ENCODE data around the gene AARS1.
A peak's percentile ranks its signal among the peaks of the same experiment; 100 is the strongest.
"Not testable (repeated sequence)": the region's sequence is repeated elsewhere in the genome, so short reads cannot be mapped to it uniquely, and the experiment has no call there.

The AARS1 gene

DNA sequence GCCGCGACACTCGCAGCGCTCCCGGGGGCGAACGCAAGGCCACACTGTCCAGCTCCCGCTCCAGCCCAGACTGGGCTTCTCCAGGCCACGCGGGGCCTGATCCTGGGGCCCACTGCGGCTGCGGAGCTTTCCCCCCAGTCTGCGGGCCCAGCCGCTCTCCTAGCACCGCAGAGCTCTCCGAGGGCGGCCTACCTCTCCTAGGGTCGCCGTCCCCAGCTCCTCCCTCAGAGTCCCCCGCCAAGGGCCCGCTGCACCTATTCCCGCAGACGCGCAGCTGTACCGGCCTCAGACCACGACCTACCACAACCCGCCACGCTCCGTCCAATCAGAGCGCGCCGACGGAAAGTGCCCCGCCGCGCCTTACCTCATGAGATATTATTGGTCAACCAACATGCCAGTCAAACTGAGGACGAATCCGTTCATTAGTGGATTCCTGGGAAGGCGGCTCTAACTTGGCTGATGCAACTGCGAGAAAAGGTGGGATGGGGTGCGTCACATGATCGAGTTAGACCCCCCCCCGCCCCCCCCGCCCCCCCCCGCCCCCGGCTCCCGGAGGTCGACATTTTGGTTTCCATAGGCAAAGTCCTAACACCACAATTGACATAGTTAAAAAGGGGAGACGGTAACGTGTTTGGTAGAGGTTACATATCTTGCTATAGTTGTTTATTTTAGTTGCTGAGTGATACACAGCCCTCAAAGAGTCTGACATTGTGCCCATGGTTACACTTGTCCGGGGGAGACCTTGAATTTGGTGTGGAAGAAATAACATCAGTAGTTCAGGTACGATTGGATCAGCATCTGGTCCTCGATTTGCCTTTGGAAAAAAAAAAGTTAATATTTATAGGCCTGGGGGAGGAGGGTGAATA is at the start of gene AARS1:
Gene AARS1 (minus strand): TSS at position 278 of the 866 bp plus-strand sequence. CDS start 6,743 bp downstream, outside the sequence.
- no peaks in the 10 kb centered on the region for H3K36me3 ChIP-seq (ENCODE audit: control insufficient read depth, insufficient read depth, low read length)
- H3K27ac ChIP-seq (ENCODE audit: low read depth, low read length), result peak within 1 kb of the TSS; percentile 97
- H3K9ac ChIP-seq (ENCODE audit: low read length), result peak within 1 kb of the TSS; percentile 92
- H3K4me3 ChIP-seq (ENCODE audit: low read length), result peak within 1 kb of the TSS; percentile 89
- H3K4me1 ChIP-seq (ENCODE audit: control insufficient read depth, insufficient read depth, low read length), result no peaks in the 10 kb centered on the region
- no peaks in the 10 kb centered on the region for H3K27me3 ChIP-seq (ENCODE audit: control insufficient read depth, insufficient read depth, low read length)

DNA sequence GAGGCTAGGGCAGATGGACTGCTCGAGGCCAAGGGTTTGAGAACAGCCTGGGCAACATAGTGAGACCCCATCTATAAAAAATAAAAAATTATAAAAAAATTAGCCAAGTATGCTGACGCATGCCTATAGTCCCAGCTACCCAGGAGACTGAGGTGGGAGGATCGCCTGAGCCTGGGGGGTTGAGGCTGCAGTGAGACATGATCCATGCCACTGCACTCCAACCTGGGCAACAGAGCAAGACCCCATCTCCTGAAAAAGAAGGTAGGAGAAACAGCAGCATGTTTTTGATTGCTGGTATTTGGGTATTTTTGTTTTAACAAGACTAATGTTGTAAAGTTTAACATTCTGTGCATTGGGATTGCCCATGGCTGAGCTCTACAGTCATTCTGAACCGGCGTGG is 48.5 kb upstream of the AARS1 start:
- Histone ChIP-seq H3K4me1 (ENCODE audit: control insufficient read depth, insufficient read depth, low read length) (no peaks in the 10 kb centered on the region), H3K36me3 (ENCODE audit: control insufficient read depth, insufficient read depth, low read length) (peaks cover 8% of the 10 kb centered on the region), H3K27me3 (ENCODE audit: control insufficient read depth, insufficient read depth, low read length) (no peaks in the 10 kb centered on the region), H3K9ac (ENCODE audit: low read length) (no peak overlapping the region), H3K4me3 (ENCODE audit: low read length) (no peak overlapping the region), H3K27ac (ENCODE audit: low read depth, low read length) (no peak overlapping the region)

GRCh38 chr16:70332728-70333127 is 43.4 kb upstream of the AARS1 start:
- H3K4me3 ChIP-seq (ENCODE audit: low read length); H3K27ac ChIP-seq (ENCODE audit: low read depth, low read length); H3K27me3 ChIP-seq (ENCODE audit: control insufficient read depth, insufficient read depth, low read length); H3K9ac ChIP-seq (ENCODE audit: low read length); H3K4me1 ChIP-seq (ENCODE audit: control insufficient read depth, insufficient read depth, low read length); H3K36me3 ChIP-seq (ENCODE audit: control insufficient read depth, insufficient read depth, low read length): not testable (repeated sequence)

- H3K36me3 ChIP-seq (ENCODE audit: control insufficient read depth, insufficient read depth, low read length), result peaks cover 11% of the 10 kb centered on the region
- no peak overlapping the region for H3K27ac ChIP-seq (ENCODE audit: low read depth, low read length)
Measured at GRCh38 chr16:70331588-70332358, 42.5 kb upstream of the AARS1 start.

DNA sequence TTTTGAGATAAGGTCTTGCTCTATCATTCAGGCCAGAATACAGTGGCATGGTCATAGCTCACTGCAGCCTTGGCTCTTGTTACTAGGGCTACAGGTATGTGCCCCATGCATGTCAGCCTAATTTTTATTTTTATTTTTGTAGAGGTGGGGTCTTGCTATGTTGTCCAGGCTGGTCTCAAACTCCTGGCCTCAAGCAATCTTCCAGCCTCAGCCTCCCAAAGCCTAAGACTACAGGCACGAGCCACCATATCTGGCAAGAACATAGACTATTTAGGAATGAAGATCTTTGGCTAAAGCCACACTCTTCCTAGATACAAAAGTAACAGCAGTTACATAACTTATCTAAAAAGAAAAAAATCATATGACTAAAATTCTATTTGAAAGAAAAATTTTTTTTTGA is 41.8 kb upstream of the AARS1 start:
- no peaks in the 10 kb centered on the region for H3K4me1 ChIP-seq (ENCODE audit: control insufficient read depth, insufficient read depth, low read length)
- H3K27ac ChIP-seq (ENCODE audit: low read depth, low read length), result no peak overlapping the region
- H3K36me3 ChIP-seq (ENCODE audit: control insufficient read depth, insufficient read depth, low read length), result peaks cover 11% of the 10 kb centered on the region
- no peaks in the 10 kb centered on the region for H3K27me3 ChIP-seq (ENCODE audit: control insufficient read depth, insufficient read depth, low read length)
- no peak overlapping the region for H3K4me3 ChIP-seq (ENCODE audit: low read length)
- no peak overlapping the region for H3K9ac ChIP-seq (ENCODE audit: low read length)

More at GRCh38 chr16:70331588-70332358, 42.5 kb upstream of the AARS1 start:
- Histone ChIP-seq H3K4me3 (ENCODE audit: low read length) (no peak overlapping the region), H3K9ac (ENCODE audit: low read length) (no peak overlapping the region), H3K4me1 (ENCODE audit: control insufficient read depth, insufficient read depth, low read length) (no peaks in the 10 kb centered on the region), H3K27me3 (ENCODE audit: control insufficient read depth, insufficient read depth, low read length) (no peaks in the 10 kb centered on the region)

DNA sequence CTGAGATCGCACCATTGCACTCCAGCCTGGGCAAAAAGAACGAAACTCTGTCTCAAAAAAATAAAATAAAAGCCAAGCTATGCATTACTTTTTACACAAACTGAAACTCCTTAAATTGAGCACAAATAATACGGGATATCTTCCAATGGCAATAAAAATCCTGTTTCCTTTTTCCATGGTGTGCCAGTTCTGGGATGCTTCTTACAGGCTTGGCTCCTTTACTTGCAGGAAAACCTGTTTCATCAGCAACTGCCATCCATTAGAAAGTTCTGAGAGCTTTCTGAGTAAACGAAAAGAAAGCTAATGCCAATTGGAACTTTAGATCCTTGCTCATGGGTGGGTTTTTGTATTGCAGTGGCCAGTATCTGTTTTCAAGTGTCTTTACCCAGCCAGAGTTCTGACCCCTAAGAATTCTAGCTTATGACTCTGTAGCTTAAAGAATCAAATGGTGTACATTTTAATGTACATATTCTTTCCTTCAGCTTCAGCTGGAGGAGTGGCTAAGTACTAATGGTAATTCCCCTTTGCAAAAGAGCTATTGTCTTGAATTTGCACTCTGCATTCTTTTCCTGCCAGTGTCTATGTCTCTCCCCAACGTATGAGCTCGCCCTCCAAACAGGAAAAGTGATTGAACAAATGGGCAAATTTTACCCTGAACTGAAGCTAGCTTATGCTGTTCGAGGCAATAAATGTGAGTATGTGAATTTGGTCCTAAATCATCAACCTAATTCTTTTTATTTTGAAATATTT is 35.9 kb upstream of the AARS1 start:
- Histone ChIP-seq H3K4me3 (ENCODE audit: low read length) (no peak overlapping the region), H3K9ac (ENCODE audit: low read length) (no peak overlapping the region), H3K27me3 (ENCODE audit: control insufficient read depth, insufficient read depth, low read length) (no peaks in the 10 kb centered on the region), H3K36me3 (ENCODE audit: control insufficient read depth, insufficient read depth, low read length) (peaks cover 10% of the 10 kb centered on the region), H3K4me1 (ENCODE audit: control insufficient read depth, insufficient read depth, low read length) (no peaks in the 10 kb centered on the region), H3K27ac (ENCODE audit: low read depth, low read length) (no peak overlapping the region)

- Histone ChIP-seq H3K27me3 (ENCODE audit: control insufficient read depth, insufficient read depth, low read length) (no peaks in the 10 kb centered on the region), H3K4me1 (ENCODE audit: control insufficient read depth, insufficient read depth, low read length) (no peaks in the 10 kb centered on the region), H3K4me3 (ENCODE audit: low read length) (no peak overlapping the region), H3K27ac (ENCODE audit: low read depth, low read length) (no peak overlapping the region), H3K36me3 (ENCODE audit: control insufficient read depth, insufficient read depth, low read length) (peaks cover 11% of the 10 kb centered on the region), H3K9ac (ENCODE audit: low read length) (no peak overlapping the region)
Measured at GRCh38 chr16:70320121-70320520, 30.8 kb upstream of the AARS1 start.

DNA sequence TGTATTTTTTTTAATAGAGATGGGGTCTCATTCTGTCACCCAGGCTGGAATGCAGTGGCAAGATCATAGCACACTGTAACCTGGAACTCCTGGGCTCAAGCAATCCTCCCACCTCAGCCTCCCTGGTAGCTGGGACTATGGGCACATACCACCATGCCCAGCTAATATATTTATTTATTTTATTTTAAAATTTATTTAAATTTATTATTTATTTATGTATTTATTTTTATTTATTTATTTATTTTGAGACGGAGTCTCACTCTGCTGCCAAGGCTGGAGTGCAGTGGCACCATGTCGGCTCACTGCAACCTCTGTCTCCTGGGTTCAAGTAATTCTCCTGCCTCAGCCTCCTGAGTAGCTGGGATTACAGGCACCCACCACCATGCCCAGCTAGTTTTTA is 18.4 kb upstream of the AARS1 start:
- not testable (repeated sequence) for H3K4me1 ChIP-seq (ENCODE audit: control insufficient read depth, insufficient read depth, low read length); H3K4me3 ChIP-seq (ENCODE audit: low read length); H3K36me3 ChIP-seq (ENCODE audit: control insufficient read depth, insufficient read depth, low read length); H3K27me3 ChIP-seq (ENCODE audit: control insufficient read depth, insufficient read depth, low read length); H3K27ac ChIP-seq (ENCODE audit: low read depth, low read length); H3K9ac ChIP-seq (ENCODE audit: low read length)

DNA sequence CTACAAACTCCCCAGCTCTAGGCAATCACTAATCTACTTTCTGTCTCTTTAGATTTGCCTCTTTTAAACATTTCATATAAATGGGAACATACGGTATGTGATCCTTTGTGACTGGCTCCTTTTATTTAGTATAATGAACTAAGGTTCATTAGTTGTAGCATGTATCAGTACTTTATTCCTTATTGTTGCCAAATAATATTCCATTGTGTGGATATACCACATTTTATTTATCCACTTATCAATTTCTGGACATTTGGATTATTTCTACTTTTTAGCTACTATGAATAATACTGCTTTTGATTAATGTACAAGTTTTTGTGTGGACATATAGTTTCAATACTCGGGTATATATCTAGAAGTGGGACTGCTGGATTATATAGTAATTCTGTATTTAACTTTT is 17.6 kb upstream of the AARS1 start:
- Histone ChIP-seq H3K36me3 (ENCODE audit: control insufficient read depth, insufficient read depth, low read length) (no peaks in the 10 kb centered on the region), H3K27ac (ENCODE audit: low read depth, low read length) (no peak overlapping the region), H3K4me3 (ENCODE audit: low read length) (no peak overlapping the region), H3K4me1 (ENCODE audit: control insufficient read depth, insufficient read depth, low read length) (no peaks in the 10 kb centered on the region), H3K9ac (ENCODE audit: low read length) (no peak overlapping the region), H3K27me3 (ENCODE audit: control insufficient read depth, insufficient read depth, low read length) (no peaks in the 10 kb centered on the region)

- Histone ChIP-seq H3K9ac (ENCODE audit: low read length) (no peak overlapping the region), H3K27ac (ENCODE audit: low read depth, low read length) (no peak overlapping the region), H3K36me3 (ENCODE audit: control insufficient read depth, insufficient read depth, low read length) (no peaks in the 10 kb centered on the region), H3K4me3 (ENCODE audit: low read length) (no peak overlapping the region), H3K4me1 (ENCODE audit: control insufficient read depth, insufficient read depth, low read length) (no peaks in the 10 kb centered on the region), H3K27me3 (ENCODE audit: control insufficient read depth, insufficient read depth, low read length) (no peaks in the 10 kb centered on the region)
Measured at GRCh38 chr16:70304892-70305448, 15.7 kb upstream of the AARS1 start.

DNA sequence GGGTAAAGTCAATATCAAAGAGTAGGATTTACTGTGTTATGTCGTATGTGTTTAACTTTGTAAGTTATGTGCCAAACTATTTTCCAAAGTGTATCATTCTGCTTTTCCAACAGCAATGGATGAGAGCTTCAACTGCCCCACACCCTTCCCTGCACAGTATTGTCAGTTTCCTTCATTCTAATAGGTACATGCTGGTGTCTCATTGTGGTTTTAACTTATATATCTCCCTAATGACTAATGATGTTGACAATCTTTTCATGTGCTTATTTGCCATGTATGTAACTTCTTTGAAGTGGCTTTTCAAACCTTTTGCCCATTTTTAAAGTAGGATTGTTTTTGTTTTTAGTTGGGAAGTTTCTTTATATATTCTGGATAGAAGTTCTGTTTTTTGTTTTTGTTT is 13.4 kb upstream of the AARS1 start:
- Histone ChIP-seq H3K27me3 (ENCODE audit: control insufficient read depth, insufficient read depth, low read length) (no peaks in the 10 kb centered on the region), H3K4me3 (ENCODE audit: low read length) (no peak overlapping the region), H3K9ac (ENCODE audit: low read length) (no peak overlapping the region), H3K4me1 (ENCODE audit: control insufficient read depth, insufficient read depth, low read length) (peaks cover 4% of the 10 kb centered on the region), H3K27ac (ENCODE audit: low read depth, low read length) (no peak overlapping the region), H3K36me3 (ENCODE audit: control insufficient read depth, insufficient read depth, low read length) (no peaks in the 10 kb centered on the region)

- no peak overlapping the region for H3K4me3 ChIP-seq (ENCODE audit: low read length)
- H3K36me3 ChIP-seq (ENCODE audit: control insufficient read depth, insufficient read depth, low read length), result no peaks in the 10 kb centered on the region
- no peak overlapping the region for H3K9ac ChIP-seq (ENCODE audit: low read length)
- peaks cover 4% of the 10 kb centered on the region for H3K4me1 ChIP-seq (ENCODE audit: control insufficient read depth, insufficient read depth, low read length)
- H3K27me3 ChIP-seq (ENCODE audit: control insufficient read depth, insufficient read depth, low read length), result no peaks in the 10 kb centered on the region
- H3K27ac ChIP-seq (ENCODE audit: low read depth, low read length), result no peak overlapping the region
Measured at GRCh38 chr16:70301121-70301520, 11.8 kb upstream of the AARS1 start.
